Middle frontal gyrus (tissue), 1 donor: Measurements from ENCODE around the gene HTRA1.

Experiments used
- DNase-seq: peaks from one replicate; pipeline ENCODE4 v3.0.0-alpha.2; 2015; ENCODE audit warnings: low spot score; ENCODE audit errors: extremely low spot score

Gene HTRA1

GRCh38 chr10:122515588-122516231 lies 54.4 kb downstream of the HTRA1 start:
- DNase-seq = no peak

DNA sequence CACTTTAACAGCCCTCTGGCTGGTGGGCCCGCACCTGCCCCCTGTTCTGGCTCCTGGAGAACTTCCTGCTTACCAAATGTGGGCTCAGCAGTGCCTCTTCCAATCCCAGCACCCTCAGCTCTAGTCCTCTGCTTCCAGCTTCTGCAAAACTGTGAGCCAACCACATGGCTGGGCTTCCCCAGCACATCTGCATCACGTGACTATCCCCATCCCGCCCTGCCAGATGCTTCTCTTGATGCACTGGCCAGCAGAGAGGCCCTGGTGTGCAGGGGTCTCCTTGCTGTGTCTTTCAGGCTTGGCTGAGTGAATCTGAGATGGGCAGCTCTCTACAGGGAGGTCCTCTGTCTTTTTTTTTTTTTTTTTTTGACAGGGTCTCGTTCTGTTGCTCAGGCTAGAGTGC lies 55.4 kb downstream of the HTRA1 start:
- no peak for DNase-seq

DNA sequence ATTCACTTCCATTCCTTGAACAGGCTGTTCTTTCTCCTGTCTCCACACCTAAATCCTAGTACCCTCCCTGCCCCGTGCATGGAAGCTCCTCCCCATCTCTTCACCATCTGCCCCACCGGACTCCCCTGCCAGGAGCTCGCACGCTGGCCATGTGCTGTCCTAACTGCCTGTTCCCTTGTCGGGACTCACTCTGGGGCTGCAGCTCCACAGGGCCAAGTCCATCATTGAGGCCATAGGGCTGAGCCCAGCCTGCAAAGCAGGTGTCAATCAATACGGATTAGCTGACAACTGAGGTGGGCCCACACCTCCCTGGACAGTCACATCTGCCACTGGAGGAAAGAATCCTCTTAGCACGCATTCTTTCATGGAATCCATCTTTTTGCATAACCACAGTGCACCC lies 57.8 kb downstream of the HTRA1 start:
- no peak for DNase-seq

DNA sequence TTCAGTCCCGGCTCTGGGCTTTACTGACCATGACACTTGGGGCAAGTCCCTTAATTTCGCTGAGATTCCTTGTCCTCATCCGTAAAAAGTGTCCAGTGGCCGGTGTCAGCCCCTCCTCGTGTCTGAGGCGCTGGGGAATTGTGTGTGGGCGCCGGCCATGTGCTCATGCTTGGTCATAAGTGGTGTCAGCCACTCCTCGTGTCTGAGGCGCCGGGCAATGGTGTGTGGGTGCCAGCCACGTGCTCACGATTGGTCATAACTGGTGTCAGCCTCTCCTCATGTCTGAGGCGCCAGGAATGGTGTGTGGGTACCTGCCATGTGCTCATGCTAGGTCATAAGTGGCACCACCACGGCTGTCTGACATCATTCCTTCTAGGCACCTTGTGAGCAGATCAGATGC lies 58.5 kb downstream of the HTRA1 start:
- no peak for DNase-seq

- DNase-seq = no peak
Measured at GRCh38 chr10:122521011-122521410, 59.7 kb downstream of the HTRA1 start.

- DNase-seq = no peak
Measured at GRCh38 chr10:122524811-122525210, 63.5 kb downstream of the HTRA1 start.

- DNase-seq = no peak
Measured at GRCh38 chr10:122525788-122526187, 64.4 kb downstream of the HTRA1 start.

DNA sequence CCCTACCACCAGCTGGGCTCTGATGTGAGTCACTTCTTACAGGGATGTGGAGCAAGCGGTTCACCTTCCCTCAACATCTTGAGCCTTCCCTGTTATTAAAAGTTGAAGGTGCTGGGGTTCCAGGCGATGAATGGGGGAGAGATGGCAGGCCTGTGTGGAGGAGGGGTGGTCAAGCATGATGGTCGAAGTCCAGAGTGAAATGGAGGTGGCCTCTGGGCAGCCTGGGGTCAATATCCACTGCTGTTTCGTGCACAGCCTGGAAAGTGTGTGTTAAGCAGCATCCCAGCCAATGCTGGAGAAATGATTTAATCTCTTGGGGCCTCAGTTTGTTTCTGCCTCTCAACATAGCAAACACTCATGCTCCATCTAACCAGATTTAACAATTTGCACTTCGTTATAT lies 65.5 kb downstream of the HTRA1 start:
- DNase-seq = no peak

- no peak for DNase-seq
Measured at GRCh38 chr10:122530177-122530576, 68.8 kb downstream of the HTRA1 start.

DNA sequence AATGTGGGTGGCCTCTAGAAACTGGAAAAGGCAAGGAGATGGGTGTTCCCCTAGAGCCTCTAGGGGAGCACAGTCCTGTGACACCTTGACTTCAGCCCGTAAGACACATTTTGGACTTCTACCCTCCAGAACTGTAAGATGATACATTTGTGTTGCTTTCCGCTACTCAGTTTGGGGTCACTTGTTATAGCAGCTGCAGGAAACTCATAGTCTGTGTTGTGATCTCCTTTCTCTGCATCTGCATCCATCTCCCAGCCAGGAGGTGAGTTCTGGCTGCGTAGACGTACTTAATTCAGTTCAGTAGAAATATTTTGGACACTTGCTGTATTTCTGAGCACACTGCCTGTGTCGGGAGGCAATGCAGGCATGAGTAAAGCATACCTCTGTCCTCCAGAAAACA lies 69.9 kb downstream of the HTRA1 start:
- DNase-seq = no peak

GRCh38 chr10:122531939-122532338 lies 70.6 kb downstream of the HTRA1 start:
- no peak for DNase-seq

DNA sequence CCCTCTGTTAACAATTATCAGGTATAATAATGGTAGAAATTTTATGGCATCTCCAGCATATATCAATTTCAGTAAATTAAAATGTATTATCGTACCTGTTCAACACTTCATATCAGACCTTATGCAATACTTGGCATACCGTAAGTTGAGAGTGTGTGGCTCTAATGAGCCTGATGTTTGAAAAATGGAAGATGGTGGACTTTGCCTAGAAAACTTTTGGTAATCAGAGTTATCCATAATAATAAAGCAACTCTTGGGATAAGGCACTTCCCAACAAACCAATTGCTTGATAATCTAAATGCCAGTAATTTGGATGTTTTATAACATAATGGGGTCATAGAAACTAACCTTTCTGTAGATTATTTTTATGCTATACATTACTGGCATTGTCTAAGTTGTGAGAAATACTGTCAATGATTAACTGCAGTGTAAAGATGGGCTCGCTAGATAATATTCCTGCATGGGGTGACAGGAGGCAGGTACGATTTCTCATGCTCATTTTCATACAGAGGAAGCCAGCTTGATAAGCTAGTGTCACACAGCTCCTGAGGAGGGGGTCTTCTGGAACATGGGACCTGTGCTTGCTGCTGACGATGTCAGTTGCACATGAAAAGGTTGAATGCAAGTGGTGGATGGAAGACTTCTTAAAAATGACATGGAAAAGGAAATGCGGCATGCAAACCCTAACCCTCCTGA lies 71.4 kb downstream of the HTRA1 start:
- no peak for DNase-seq

GRCh38 chr10:122537545-122537944 lies 76.2 kb downstream of the HTRA1 start:
- DNase-seq = no peak

DNA sequence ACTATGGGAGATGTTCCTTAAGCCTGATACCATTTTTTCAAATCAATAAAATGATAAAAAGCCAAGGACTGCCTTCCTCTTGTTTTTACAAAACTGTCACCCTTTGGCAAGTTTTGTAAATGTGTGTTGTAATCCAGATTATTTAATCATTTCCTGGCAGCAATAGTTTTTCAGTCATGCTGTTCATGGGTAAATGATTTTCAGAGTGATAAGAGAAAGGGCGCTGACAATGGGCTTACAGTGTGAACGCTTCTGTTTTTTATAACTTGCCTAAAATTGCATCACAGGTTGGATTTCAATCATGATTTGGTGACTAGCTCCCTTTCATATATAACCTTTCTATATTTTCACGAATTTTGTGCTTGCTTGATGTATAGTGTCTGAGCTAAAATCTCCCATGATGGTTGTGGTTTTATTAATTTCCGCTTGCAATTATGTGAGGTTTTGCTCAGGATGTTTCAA lies 80.2 kb downstream of the HTRA1 start:
- DNase-seq = no peak

DNA sequence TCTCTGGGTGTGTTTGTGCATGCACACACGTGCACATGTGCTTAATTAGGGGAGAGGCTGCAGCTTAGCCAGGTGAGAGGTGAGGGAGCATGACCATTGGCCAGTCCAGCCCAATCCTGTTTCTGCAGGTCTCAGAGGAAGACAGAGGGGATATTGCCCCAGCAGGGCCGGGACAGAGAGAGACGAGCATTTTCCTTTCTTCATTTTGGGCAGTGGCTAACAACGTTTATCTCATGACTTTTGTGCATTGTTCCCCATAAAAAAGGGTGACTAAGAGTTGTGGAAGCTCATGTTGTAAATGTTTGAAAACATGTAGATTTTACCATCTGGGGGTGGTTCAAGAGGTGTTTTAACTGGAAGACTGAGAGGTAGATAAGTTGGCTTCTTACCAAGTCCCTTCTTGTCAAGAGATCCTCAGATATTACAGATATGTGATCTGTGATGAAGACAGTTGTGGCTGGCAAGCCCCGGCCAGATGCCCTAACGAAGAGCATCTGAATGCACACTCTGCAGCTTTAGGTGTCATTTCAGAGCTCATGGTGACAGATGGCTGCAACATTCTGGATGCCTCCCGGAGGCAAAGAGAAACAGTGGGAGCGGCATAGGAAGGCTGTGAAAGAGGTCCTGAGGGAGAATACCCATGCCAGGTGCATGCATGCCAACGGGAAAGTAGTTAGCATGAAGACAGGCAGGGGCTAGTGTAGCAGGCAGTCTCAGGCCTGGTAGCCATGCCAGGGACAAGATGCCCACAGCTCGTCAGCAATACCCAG lies 82.5 kb downstream of the HTRA1 start:
- DNase-seq = no peak

- DNase-seq = no peak
Measured at GRCh38 chr10:122544493-122544892, 83.1 kb downstream of the HTRA1 start.

DNA sequence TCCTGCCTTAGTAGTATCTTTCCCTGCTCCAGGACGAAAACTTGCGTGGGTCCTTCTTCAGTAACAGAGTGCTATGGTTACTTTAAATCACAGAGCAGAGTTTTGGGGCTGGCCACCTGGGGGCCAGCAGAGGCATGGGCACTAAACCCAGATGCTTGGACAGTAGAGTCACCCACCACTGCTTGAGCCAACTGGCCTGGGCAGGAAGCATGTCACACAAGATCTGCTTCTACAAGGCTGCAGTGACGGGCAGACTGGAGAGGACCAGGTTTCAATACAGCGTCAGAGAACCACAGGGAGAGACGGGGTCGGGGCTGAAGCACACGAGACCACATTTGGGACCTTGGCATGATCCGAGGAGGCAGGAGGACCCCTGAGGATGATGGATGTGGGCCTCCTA lies 84.9 kb downstream of the HTRA1 start:
- no peak for DNase-seq

DNA sequence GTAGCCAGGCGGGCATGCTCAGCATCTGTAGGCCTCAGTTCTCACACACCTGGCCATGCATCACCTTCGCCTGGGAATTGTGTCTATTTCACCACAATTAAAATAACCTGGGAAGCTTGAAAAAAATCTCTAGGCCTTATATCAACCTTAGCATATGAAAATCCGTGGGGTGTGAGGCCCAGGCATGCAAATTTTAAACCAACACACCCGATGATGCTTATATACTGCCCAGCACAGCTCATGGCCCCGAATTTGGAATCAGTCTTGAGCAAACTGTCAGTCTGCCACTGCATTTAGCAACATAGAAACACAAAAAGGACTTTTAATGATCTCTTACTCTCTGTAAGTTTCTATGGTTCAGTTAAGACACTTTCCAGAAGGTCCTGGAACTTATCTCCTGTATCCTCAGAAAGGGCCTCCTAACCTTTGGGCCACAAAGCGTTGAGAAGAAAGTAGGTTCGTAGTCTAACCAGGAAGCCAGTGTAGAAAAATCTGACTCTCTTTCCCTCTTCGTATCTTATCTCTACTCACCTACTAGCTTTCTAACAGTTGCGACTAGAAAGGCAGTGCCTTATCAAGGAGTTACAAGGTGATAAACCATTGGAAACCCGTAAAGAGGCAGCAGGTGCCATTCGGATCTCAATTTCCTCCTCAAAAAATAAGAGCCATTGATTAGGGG lies 87.2 kb downstream of the HTRA1 start:
- DNase-seq = no peak

DNA sequence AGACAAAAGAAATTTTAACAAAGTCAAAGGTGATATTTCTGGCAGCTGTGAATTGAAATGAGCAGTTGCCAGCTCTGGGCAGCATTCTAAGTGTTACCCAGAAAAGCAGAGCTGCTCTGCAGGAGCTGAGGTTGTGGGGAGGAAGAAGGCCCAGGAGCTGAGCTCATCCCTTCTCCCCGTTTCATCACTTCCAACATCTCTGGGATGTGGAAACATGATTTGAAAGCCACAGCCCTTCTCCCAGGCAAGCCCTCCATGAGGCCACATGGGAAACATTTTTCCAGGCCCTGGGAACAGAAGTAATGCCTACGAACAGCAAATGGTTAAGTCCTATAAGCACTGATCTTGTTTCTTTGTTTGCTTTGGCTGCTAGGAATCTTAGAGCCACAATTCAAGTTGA lies 88.3 kb downstream of the HTRA1 start:
- DNase-seq = no peak

DNA sequence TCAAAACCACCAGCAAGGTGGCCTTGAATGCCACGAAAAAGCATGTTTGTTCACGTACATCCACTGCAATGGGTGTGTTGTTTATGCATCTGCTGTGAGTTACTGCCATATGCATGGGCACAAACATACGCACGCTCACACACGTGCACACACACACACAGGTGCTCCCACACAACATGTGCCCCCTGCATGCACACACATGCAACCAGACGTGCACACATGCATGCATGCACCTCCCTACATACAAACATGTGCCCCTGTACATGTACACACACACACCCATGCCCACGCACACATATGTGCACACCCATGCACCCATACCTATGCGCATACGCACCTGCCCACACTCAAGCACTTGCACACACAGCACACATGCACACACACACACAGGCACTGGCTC lies 89.1 kb downstream of the HTRA1 start:
- DNase-seq = no peak

DNA sequence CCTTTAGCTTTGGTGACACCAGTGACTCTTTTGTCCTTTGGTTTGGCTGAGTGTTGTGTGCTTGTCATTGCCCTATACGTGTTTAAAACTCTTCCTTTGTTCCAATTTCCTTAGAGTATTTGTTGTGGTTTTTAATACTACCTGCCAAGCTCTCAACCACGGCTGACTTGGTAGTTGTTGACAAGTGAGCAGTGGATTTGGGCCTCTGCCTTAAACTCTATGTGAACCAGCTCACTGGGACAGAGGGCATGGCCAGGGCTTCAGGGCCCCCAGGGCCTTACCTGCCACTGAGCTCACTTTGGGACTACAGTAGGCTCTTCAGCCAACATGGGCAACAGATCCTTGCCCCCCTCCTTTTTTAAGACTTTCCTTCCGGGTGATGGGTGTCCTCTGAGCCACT lies 89.6 kb downstream of the HTRA1 start:
- no peak for DNase-seq

DNA sequence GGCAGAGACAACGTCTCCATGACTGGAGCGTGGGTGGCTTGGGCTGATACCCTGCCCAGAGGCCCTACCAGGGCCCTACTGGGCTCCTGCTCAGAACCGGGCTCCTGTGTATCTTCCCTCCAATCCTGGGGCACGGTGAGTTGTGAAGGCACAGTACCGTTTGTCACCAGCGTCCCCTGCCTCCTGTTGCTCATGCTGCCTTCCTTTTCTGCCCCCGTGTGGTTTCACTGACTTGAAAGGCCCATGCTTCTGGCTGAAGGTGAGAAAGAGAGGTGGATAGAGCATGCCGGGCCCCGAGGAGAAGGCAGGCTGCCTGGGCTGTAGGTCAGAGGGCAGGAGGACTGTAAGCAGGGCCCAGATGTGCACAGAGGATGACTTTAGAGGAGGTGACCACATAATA lies 90.1 kb downstream of the HTRA1 start:
- DNase-seq = no peak
